ENCODE measurements around the gene TMEM225B.
"Not testable (repeated sequence)": the region's sequence is repeated elsewhere in the genome, so short reads cannot be mapped to it uniquely, and the experiment has no call there.

TMEM225B gene

GRCh38 chr7:99579956-99580777 lies 17.9 kb upstream of the TMEM225B start:
- Histone ChIP-seq H3K36me3 (ENCODE audit: insufficient read depth, low read length) (no peaks in the 10 kb centered on the region), H3K4me1 (ENCODE audit: insufficient read depth, low read length) (no peaks in the 10 kb centered on the region), H3K4me2 (ENCODE audit: insufficient read depth, low read length) (no peak overlapping the region), H3K27me3 (ENCODE audit: insufficient read depth, low read length, poor library complexity) (no peaks in the 10 kb centered on the region), H2AFZ (ENCODE audit: low read depth, low read length) (no peak overlapping the region), H4K20me1 (ENCODE audit: insufficient read depth, low read length) (no peaks in the 10 kb centered on the region), H3K9me3 (ENCODE audit: insufficient read depth, low read length, severe bottlenecking) (no peaks in the 10 kb centered on the region), H3K27ac (ENCODE audit: low read length) (no peak overlapping the region), H3K4me3 (ENCODE audit: low read depth in 1 of 2, low read length in 2 of 2) (no peak overlapping the region), H3K79me2 (ENCODE audit: insufficient read depth, low read length) (no peaks in the 10 kb centered on the region), H3K9ac (ENCODE audit: low read depth, low read length) (no peak overlapping the region)
- 0 out of 3 replicates have a peak, but pooled peaks have one; percentile 11 for ATAC-seq (ENCODE audit: insufficient read depth, low read depth)
- TF ChIP-seq CTCF (IDR thresholded peaks at IDR 0.05; ENCODE audit: borderline replicate concordance, extremely low read depth, low read length, poor library complexity, severe bottlenecking) (no peak), EZH2 (IDR thresholded peaks at IDR 0.05; ENCODE audit: borderline replicate concordance, low read depth, low read length, severe bottlenecking) (no peak)
- DNase-seq, result no peak

- not testable (repeated sequence) for H4K20me1 ChIP-seq (ENCODE audit: insufficient read depth, low read length); H3K79me2 ChIP-seq (ENCODE audit: insufficient read depth, low read length); H3K4me2 ChIP-seq (ENCODE audit: insufficient read depth, low read length); H3K9ac ChIP-seq (ENCODE audit: low read depth, low read length); H3K4me3 ChIP-seq (ENCODE audit: low read depth in 1 of 2, low read length in 2 of 2); H3K27me3 ChIP-seq (ENCODE audit: insufficient read depth, low read length, poor library complexity); ATAC-seq (ENCODE audit: insufficient read depth, low read depth); H3K27ac ChIP-seq (ENCODE audit: low read length); DNase-seq; H2AFZ ChIP-seq (ENCODE audit: low read depth, low read length); H3K36me3 ChIP-seq (ENCODE audit: insufficient read depth, low read length); H3K9me3 ChIP-seq (ENCODE audit: insufficient read depth, low read length, severe bottlenecking); H3K4me1 ChIP-seq (ENCODE audit: insufficient read depth, low read length)
Measured at GRCh38 chr7:99580778-99581332, 17.2 kb upstream of the TMEM225B start.

GRCh38 chr7:99588868-99589267 lies 9.2 kb upstream of the TMEM225B start:
- Histone ChIP-seq H3K9me3 (ENCODE audit: insufficient read depth, low read length, severe bottlenecking) (no peaks in the 10 kb centered on the region), H4K20me1 (ENCODE audit: insufficient read depth, low read length) (no peaks in the 10 kb centered on the region), H3K4me1 (ENCODE audit: insufficient read depth, low read length) (no peaks in the 10 kb centered on the region), H3K9ac (ENCODE audit: low read depth, low read length) (no peak overlapping the region), H3K79me2 (ENCODE audit: insufficient read depth, low read length) (no peaks in the 10 kb centered on the region), H3K4me2 (ENCODE audit: insufficient read depth, low read length) (no peak overlapping the region), H2AFZ (ENCODE audit: low read depth, low read length) (no peak overlapping the region), H3K27ac (ENCODE audit: low read length) (no peak overlapping the region), H3K36me3 (ENCODE audit: insufficient read depth, low read length) (no peaks in the 10 kb centered on the region), H3K4me3 (ENCODE audit: low read depth in 1 of 2, low read length in 2 of 2) (no peak overlapping the region), H3K27me3 (ENCODE audit: insufficient read depth, low read length, poor library complexity) (no peaks in the 10 kb centered on the region)
- TF ChIP-seq EZH2 (IDR thresholded peaks at IDR 0.05; ENCODE audit: borderline replicate concordance, low read depth, low read length, severe bottlenecking), result no peak
- TF ChIP-seq CTCF (IDR thresholded peaks at IDR 0.05; ENCODE audit: borderline replicate concordance, extremely low read depth, low read length, poor library complexity, severe bottlenecking), result no peak
- ATAC-seq (ENCODE audit: insufficient read depth, low read depth), result no peak
- no peak for DNase-seq

DNA sequence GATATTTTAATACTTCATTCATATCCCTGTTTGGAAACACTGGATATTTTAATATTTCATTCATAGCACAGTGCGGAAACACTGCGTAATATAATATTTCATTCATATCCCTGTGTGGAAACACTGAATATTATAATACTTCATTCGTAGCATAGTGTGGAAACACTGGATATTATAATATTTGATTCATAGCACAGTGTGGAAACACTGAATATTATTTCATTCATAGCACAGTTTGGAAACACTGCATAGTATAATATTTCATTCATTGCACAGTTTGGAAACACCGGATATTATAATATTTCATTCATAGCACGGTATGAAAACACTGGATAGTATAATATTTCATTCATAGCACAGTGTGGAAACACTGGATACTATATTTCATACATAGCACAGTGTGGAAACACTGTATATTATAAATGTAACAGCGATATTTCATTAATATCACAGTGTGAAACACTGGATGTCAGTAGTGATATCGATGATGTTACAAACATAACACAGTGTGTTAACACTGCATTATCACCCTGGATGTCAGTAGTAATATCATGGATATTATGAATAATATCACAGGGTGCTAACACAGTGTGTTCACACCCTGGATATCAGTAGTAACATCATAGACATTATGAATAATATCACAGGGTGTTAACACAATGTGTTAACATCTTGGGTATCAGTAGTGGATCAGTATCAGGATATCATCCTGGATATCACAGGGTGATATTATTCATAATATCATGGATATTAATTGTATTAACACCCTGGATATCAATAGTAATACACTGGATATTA lies 2.9 kb upstream of the TMEM225B start:
- no peaks in the 10 kb centered on the region for H3K9me3 ChIP-seq (ENCODE audit: insufficient read depth, low read length, severe bottlenecking)
- no peak for DNase-seq
- TF ChIP-seq CTCF (IDR thresholded peaks at IDR 0.05; ENCODE audit: borderline replicate concordance, extremely low read depth, low read length, poor library complexity, severe bottlenecking), result no peak
- no peak for TF ChIP-seq EZH2 (IDR thresholded peaks at IDR 0.05; ENCODE audit: borderline replicate concordance, low read depth, low read length, severe bottlenecking)
- H3K9ac ChIP-seq (ENCODE audit: low read depth, low read length), result no peak overlapping the region
- peak; percentile 56 for ATAC-seq (ENCODE audit: insufficient read depth, low read depth)
- no peaks in the 10 kb centered on the region for H3K79me2 ChIP-seq (ENCODE audit: insufficient read depth, low read length)
- H3K4me2 ChIP-seq (ENCODE audit: insufficient read depth, low read length), result no peak overlapping the region
- H3K36me3 ChIP-seq (ENCODE audit: insufficient read depth, low read length), result no peaks in the 10 kb centered on the region
- no peak overlapping the region for H3K27ac ChIP-seq (ENCODE audit: low read length)
- no peaks in the 10 kb centered on the region for H4K20me1 ChIP-seq (ENCODE audit: insufficient read depth, low read length)
- no peak overlapping the region for H3K4me3 ChIP-seq (ENCODE audit: low read depth in 1 of 2, low read length in 2 of 2)
- H3K27me3 ChIP-seq (ENCODE audit: insufficient read depth, low read length, poor library complexity), result no peaks in the 10 kb centered on the region
- no peak overlapping the region for H2AFZ ChIP-seq (ENCODE audit: low read depth, low read length)
- H3K4me1 ChIP-seq (ENCODE audit: insufficient read depth, low read length), result no peaks in the 10 kb centered on the region

Data from DND-41 (cell line).